MCF 10A (cell line): ENCODE results near the gene SPRR5. TPM values are rescaled to one million over a fixed set of nuclear protein-coding genes. Genes with fewer than 3 reads are reported as not detected.

Experiments
- BruUV-seq: library from RNA; stranded (reverse); fragments of 400-500 nt; replicated peaks from 2 replicates; lab custom pipeline; 2021; lab: Mats Ljungman, UMichigan
- CTCF ChIA-PET: fragments of 300-600 bp; sonication (Branson Sonifier 250); formaldehyde crosslinking; extraction: SDS; loops from one replicate; lab custom pipeline; 2021; ENCODE audit warnings: antibody characterized with exemption, inconsistent platforms; lab: Yijun Ruan, JAX
- POLR2A ChIA-PET: fragments of 300-600, 350-650 bp; sonication (Branson Sonifier 250); formaldehyde crosslinking; extraction: SDS; loops from one replicate; lab custom pipeline; 2020; ENCODE audit warnings: antibody characterized with exemption, inconsistent platforms; lab: Yijun Ruan, JAX
- DNase-seq: peaks from one replicate; pipeline ENCODE4 v3.0.0-alpha.2; 2018; ENCODE audit not compliant: unreplicated experiment
- H3K27ac Mint-ChIP-seq: one replicate; pipeline ENCODE4 v1.8.0; 2022; ENCODE audit warnings: mild to moderate bottlenecking, low read depth, mixed read lengths; ENCODE audit not compliant: unreplicated experiment
- H3K27me3 Mint-ChIP-seq: one replicate; pipeline ENCODE4 v1.8.0; 2022; ENCODE audit warnings: mixed read lengths; ENCODE audit not compliant: insufficient read depth, unreplicated experiment
- H3K36me3 Mint-ChIP-seq: one replicate; pipeline ENCODE4 v1.8.0; 2022; ENCODE audit warnings: mild to moderate bottlenecking, moderate library complexity, mixed read lengths; ENCODE audit not compliant: insufficient read depth, unreplicated experiment
- H3K4me1 Mint-ChIP-seq: one replicate; pipeline ENCODE4 v1.8.0; 2022; ENCODE audit warnings: mixed read lengths; ENCODE audit not compliant: insufficient read depth, unreplicated experiment
- H3K4me3 Mint-ChIP-seq: one replicate; pipeline ENCODE4 v1.8.0; 2022; ENCODE audit warnings: mild to moderate bottlenecking, moderate library complexity, mixed read lengths; ENCODE audit not compliant: unreplicated experiment
- H3K9me3 Mint-ChIP-seq: one replicate; pipeline ENCODE4 v1.8.0; 2022; ENCODE audit warnings: mixed read lengths; ENCODE audit not compliant: unreplicated experiment
- intact Hi-C: fragments of 100-400 bp; cut with micrococcal nuclease; formaldehyde crosslinking; loops from 2 replicates; pipeline ENCODE4 v1.14.1; 2022
- total RNA-seq: library from RNA; stranded (reverse); gene quantifications from 2 replicates; pipeline ENCODE4 v1.2.3, GENCODE V29; 2022
- TF ChIP-seq, protein P1 (sequence below): fragments of 200-600 bp; IDR thresholded peaks from one replicate; pipeline ENCODE4 v1.8.0; 2022; ENCODE audit warnings: antibody characterized with exemption, mild to moderate bottlenecking; ENCODE audit not compliant: unreplicated experiment

The SPRR5 gene
- total RNA-seq, 1 experiment from 2014 or later = not detected

GRCh38 chr1:152959801-152960451 is 12.9 kb downstream of the SPRR5 start:
- ChIA-PET CTCF (interaction anchor here (1.0 to 1.5 kb wide), 2 partner anchors 34 to 232 kb away, joined by 3 to 5 read pairs; no protein-coding TSS in a partner anchor), POLR2A (interaction anchor here (0.5 to 0.9 kb wide), 3 partner anchors 29 to 245 kb away, joined by 3 read pairs; no protein-coding TSS in a partner anchor)
- TF ChIP-seq, protein P1, sequence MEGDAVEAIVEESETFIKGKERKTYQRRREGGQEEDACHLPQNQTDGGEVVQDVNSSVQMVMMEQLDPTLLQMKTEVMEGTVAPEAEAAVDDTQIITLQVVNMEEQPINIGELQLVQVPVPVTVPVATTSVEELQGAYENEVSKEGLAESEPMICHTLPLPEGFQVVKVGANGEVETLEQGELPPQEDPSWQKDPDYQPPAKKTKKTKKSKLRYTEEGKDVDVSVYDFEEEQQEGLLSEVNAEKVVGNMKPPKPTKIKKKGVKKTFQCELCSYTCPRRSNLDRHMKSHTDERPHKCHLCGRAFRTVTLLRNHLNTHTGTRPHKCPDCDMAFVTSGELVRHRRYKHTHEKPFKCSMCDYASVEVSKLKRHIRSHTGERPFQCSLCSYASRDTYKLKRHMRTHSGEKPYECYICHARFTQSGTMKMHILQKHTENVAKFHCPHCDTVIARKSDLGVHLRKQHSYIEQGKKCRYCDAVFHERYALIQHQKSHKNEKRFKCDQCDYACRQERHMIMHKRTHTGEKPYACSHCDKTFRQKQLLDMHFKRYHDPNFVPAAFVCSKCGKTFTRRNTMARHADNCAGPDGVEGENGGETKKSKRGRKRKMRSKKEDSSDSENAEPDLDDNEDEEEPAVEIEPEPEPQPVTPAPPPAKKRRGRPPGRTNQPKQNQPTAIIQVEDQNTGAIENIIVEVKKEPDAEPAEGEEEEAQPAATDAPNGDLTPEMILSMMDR = no peak
- BruUV-seq = no TSS peak
- Mint-ChIP-seq H3K4me1 (peaks cover 7% of the 10 kb centered on the region), H3K27ac (no peak overlapping the region), H3K36me3 (no peaks in the 10 kb centered on the region), H3K9me3 (no peaks in the 10 kb centered on the region), H3K4me3 (no peak overlapping the region), H3K27me3 (no peaks in the 10 kb centered on the region)
- intact Hi-C loops = no loop called here
- DNase-seq = no peak

DNA sequence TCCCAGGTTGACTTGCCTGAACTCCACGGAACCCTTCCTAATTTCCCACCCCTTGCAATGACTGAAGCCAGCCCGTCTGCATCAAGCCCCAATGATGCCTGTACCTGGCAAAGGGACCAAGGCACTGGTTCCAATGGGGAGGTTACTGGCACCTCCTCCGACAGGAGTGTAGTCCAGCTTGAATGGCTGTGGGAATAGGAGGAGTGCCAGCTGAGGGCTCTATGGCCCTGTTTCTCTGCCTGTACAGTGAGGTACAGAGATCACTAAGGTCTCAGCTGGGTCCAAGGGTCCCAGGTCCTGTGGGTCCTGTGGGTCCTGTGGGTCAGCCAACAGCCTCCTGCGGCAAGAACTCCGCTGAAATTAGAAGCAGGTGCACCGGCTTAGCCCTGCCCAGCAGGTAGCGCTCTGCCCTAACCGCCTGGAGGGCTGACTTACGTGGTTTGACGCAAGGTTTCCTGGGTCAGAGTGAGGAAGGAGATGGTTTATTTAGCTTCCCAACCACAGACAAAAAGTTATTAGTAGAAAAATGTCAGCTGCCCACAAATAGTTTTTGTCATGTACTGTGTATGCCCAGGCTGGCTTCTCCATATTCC is 13.5 kb downstream of the SPRR5 start:
- ChIA-PET CTCF (interaction anchor here (1.0 to 1.5 kb wide), 2 partner anchors 34 to 232 kb away, joined by 3 to 5 read pairs; no protein-coding TSS in a partner anchor), POLR2A (interaction anchor here (0.5 to 0.9 kb wide), 3 partner anchors 28 to 244 kb away, joined by 3 read pairs; no protein-coding TSS in a partner anchor)
- Mint-ChIP-seq H3K4me3 (no peak overlapping the region), H3K36me3 (no peaks in the 10 kb centered on the region), H3K4me1 (peaks cover 5% of the 10 kb centered on the region), H3K27me3 (no peaks in the 10 kb centered on the region), H3K27ac (no peak overlapping the region), H3K9me3 (no peaks in the 10 kb centered on the region)
- no peak for DNase-seq
- TF ChIP-seq, protein P1 = no peak
- intact Hi-C loops = no loop called here
- no TSS peak for BruUV-seq

- H3K27ac Mint-ChIP-seq = no peak overlapping the region
- DNase-seq = no peak
- H3K4me3 Mint-ChIP-seq = no peak overlapping the region
- TF ChIP-seq, protein P1 = no peak
- CTCF ChIA-PET = interaction anchor here (0.8 to 1.6 kb wide), 4 partner anchors 35 to 269 kb away, joined by 3 to 5 read pairs (median 4); no protein-coding TSS in a partner anchor
- POLR2A ChIA-PET = interaction anchor here (0.6 kb wide), 1 partner anchor 232 kb away, joined by 3 read pairs; no protein-coding TSS in a partner anchor
- BruUV-seq = no TSS peak
- no peaks in the 10 kb centered on the region for H3K36me3 Mint-ChIP-seq
- intact Hi-C loops = no loop called here
- no peaks in the 10 kb centered on the region for H3K27me3 Mint-ChIP-seq
- H3K4me1 Mint-ChIP-seq = peaks cover 5% of the 10 kb centered on the region
- H3K9me3 Mint-ChIP-seq = no peaks in the 10 kb centered on the region
Observed at GRCh38 chr1:152961226-152961891, 14.4 kb downstream of the SPRR5 start.
